Measurements from ENCODE around the gene KPNA2. TPM values are rescaled to one million over a fixed set of nuclear protein-coding genes. Genes with fewer than 3 reads are reported as not detected.

The KPNA2 gene
- polyA plus RNA-seq, 1 donor, result 152 TPM

DNA sequence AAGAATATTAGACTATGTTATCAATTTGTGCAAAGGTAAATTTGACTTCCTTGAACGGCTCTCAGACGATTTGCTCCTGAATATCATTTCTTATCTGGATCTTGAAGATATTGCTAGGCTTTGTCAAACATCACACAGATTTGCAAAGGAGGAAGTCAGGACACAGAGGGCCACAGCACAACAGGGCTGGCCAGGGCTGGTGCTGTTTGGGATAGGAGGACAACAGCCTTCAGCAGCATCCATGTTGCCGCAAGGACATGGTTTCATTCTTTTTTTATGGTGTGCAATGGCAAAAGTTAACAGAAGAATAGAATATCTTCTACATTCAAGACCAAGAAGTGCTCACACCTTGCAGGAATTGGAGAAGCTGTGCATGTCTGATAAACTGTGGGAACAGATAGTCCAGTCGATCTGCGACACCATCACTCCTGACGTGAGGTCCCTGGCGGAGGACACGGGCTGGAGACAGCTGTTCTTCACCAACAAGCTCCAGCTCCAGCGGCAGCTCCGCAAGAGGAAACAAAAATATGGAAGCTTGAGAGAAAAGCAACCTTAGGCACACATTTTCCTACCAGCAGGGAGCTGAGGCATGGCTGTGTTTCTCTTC is 59.8 kb downstream of the KPNA2 start:
- DNase-seq, result no peak

- no peak for DNase-seq
Measured at GRCh38 chr17:68096111-68096510, 60.6 kb downstream of the KPNA2 start.

Other genes starting within 250 kb of the KPNA2 start
- gene BPTF, start 210.2 kb upstream of the KPNA2 start, polyA plus RNA-seq (ENCODE audit: insufficient read length), result 145 TPM
- 17.6 TPM for gene C17orf58, start 39.3 kb upstream of the KPNA2 start, polyA plus RNA-seq (ENCODE audit: insufficient read length)
- gene AMZ2, start 212.3 kb downstream of the KPNA2 start, polyA plus RNA-seq (ENCODE audit: insufficient read length), result 91.0 TPM

Measured in left kidney (tissue), 2 donors.